OCI-M2 (cell line): ENCODE data around the gene ATG101.
"Not testable (repeated sequence)": the region's sequence is repeated elsewhere in the genome, so short reads cannot be mapped to it uniquely, and the experiment has no call there.

Experiments
- DNase-seq: peaks from one replicate; lab custom pipeline; 2025; ENCODE audit not compliant: unreplicated experiment; lab: John Stamatoyannopoulos, UW

The ATG101 gene

DNA sequence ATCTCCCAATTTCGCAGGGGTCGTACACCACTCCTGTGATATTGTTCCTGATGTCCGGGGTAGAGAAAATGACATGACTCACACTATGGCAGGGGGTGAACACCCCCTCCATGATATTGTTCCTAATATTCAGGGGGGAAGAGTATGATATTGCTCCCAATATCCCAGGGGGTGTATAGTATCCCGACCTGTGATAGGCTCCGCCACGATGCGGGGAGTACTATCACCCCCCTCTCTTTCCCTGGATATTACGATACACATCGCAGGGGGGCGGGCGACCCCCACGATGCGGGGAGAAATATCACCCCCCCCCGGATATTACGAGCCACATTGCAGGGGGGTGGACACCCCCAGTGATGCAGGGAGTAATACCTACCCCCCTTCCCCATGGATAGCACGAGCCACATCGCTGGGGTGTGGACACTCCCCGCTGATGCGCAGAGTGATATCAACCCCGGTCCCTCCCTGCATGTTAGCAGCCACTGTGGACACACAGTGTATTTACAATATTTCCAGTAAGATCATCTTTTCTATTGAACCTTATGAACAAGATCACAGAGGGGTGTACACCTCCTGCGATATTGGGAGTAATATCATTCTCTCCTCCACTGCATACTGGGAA, 27.4 kb downstream of the ATG101 start:
- DNase-seq: no peak

GRCh38 chr12:52104431-52105089, 34.8 kb downstream of the ATG101 start:
- not testable (repeated sequence) for DNase-seq

- DNase-seq: not testable (repeated sequence)
Observed at GRCh38 chr12:52116222-52117125, 46.7 kb downstream of the ATG101 start.

DNA sequence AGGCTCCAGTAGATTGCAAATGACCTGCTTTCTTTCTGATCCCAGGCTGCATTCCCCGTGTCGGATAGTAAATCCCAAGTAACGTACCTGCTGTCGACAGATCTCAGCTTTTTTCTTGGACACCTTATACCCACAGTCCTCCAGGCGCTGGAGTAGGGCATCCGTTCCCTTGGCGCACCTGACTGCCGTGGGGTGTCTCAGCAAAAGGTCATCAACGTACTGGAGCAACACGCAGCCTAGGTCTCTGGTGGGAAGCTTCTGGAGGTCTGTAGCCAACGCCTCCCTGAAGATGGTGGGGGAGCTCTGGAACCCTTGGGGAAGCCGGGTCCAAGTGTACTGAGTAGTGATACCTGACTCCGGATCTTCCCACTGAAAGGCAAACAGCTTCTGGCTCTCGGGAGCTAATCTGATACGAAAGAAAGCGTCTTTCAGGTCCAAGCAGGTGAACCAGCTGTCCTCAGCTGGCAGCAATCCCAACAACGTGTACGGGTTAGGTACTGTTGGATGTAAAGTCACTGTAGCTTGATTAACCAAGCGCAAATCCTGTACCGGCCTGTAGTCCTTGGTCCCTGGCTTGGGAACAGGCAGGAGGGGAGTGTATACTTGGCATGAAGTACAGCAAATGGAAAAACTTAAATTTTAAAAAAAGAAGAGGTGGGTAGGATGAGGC, 48.2 kb downstream of the ATG101 start:
- DNase-seq: not testable (repeated sequence)

DNA sequence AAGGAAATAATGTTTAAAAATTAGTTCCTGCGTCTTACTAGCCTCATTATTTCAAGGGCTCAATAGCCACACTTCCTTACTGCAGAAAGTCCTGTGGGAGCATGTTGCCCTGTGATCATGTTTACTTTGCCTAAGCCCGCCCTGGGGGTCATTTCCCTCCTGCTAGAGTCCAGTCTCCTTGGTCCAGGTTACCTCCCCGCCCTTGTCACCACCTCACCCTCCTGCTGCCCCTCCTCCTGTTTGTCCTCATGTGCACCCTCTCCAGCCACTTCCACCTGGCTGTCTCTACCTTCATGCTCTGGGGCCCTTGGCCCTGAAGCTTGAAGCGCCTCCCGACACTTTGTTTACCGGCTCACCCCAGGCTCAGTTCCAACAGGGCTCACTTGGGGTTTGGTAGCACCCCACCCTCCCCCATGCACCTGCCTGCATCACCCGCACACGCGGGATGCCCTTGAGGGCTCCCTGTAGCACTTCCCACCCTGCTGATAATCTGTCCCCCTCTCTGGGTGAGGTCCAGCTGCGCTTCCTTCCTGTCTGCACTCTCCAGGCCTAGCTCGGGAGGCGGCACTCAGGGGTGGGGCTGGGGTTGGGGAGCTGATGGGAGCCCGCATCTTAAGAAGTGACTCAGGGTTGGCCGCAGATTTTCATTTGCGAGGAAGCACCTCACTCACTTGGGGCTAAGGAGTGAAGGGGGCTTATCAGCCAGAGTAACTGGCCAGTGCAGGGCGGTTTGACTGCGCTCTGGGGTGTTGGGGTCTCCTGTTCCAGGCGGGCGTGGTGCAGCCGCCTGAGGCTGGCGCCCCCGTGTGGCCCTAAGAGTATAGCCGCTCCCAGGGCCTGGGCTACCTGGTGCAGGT, 49.8 kb downstream of the ATG101 start:
- no peak for DNase-seq

DNA sequence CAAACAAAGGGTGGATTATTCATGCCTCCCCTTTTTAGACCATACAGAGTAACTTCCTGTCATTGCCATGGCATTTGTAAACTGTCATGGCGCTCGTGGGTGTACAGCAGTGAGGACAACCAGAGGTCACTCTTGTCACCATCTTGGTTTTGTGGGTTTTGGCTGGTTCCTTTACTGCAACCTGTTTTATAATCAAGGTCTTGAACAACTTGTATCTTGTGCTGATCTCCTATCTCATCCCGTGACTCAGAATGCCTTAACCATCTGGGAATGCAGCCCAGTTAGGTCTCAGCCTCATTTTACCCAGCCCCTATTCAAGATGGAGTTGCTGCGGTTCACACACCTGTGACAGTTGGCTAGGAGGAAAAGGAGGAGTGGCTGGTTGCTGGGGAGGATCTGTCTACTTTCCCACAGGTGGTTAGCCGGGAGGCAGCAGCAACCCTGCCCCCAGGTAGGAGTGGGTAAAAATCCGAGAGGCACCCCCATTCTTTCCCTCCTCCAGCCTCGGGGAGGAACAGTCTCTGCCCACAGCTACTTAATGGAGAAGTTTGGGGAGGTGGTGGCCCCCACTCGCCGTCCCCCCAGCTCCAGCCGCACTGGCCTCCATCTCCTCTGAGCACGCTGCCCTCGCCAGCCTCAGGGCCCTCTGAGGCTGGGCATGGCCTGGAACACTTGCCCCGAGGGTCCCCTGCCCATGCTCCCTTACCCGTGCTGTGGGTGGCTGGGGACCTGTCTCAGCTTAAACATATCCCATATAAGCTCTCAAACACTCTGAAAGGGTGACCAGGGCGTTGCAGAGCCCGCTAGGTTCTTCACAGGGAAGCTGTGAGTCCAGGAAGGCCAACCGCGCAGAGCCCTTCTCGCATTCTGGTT, 51.4 kb downstream of the ATG101 start:
- no peak for DNase-seq

GRCh38 chr12:52121824-52122539, 52.2 kb downstream of the ATG101 start:
- no peak for DNase-seq

- no peak for DNase-seq
Observed at GRCh38 chr12:52122540-52122871, 52.7 kb downstream of the ATG101 start.

DNA sequence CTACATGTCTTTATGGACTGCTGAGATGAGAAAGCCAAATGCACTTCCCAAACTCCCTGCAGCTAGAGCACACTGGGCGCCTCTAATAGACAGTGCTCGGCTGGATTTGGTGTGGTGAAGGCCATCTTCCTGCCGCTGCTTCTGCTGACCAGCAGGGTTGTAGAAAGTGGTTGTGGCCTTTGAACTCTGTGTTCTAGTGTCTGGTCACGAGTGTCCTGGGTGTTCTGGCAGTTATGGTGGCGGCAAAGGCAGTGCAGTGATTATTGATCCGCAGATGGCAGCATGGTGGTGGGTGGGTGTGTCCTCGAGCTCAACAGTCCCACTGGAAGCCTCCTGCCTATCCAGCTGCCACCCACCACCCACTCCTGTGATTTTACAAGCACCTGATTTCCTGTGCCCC, 53.1 kb downstream of the ATG101 start:
- no peak for DNase-seq

GRCh38 chr12:52123487-52124186, 53.9 kb downstream of the ATG101 start:
- no peak for DNase-seq

- no peak for DNase-seq
Observed at GRCh38 chr12:52125476-52125900, 55.7 kb downstream of the ATG101 start.

- DNase-seq: no peak
Observed at GRCh38 chr12:52126050-52126604, 56.3 kb downstream of the ATG101 start.
